Measurements from ENCODE around the gene ITSN1. TPM values are rescaled to one million over a fixed set of nuclear protein-coding genes. Genes with fewer than 3 reads are reported as not detected.
"Not testable (repeated sequence)": the region's sequence is repeated elsewhere in the genome, so short reads cannot be mapped to it uniquely, and the experiment has no call there.

The ITSN1 gene
- total and polyA plus RNA-seq, 7 donors: 10.8 to 45.4 (median 35.7) TPM

- H3K4me1 ChIP-seq: peaks cover 0 to 4% (median 0%) of the 10 kb centered on the region in 4 donors
- no peak for DNase-seq
- no peaks in the 10 kb centered on the region for H3K36me3 ChIP-seq
- WGBS, 2 donors: 84 to 93% methylated on average over 8 of the region's 8 CpGs
- TF ChIP-seq EP300 (IDR thresholded peaks at IDR 0.05): no peak
- TF ChIP-seq CTCF (IDR thresholded peaks at IDR 0.05): no peak
- TF ChIP-seq POLR2A (IDR thresholded peaks at IDR 0.05): no peak
- TF ChIP-seq POLR2AphosphoS5 (IDR thresholded peaks at IDR 0.05): no peak
- intact Hi-C loops (cut with DNase I): no loop called here
- H3K4me3 ChIP-seq: no peak overlapping the region
- H3K27me3 ChIP-seq: no peaks in the 10 kb centered on the region
- no peak overlapping the region for H3K27ac ChIP-seq
- no peaks in the 10 kb centered on the region for H3K9me3 ChIP-seq
These were observed 223.8 kb downstream of the ITSN1 start for GRCh38 chr21:33865996-33866575.

GRCh38 chr21:33866826-33867225 lies 224.5 kb downstream of the ITSN1 start:
- DNase-seq: no peak
- no peaks in the 10 kb centered on the region for H3K27me3 ChIP-seq
- no peak overlapping the region for H3K27ac ChIP-seq
- peaks cover 0 to 4% (median 0%) of the 10 kb centered on the region in 4 donors for H3K4me1 ChIP-seq
- TF ChIP-seq POLR2A (IDR thresholded peaks at IDR 0.05) (no peak), EP300 (IDR thresholded peaks at IDR 0.05) (no peak), POLR2AphosphoS5 (IDR thresholded peaks at IDR 0.05) (no peak), CTCF (IDR thresholded peaks at IDR 0.05) (no peak)
- H3K4me3 ChIP-seq: no peak overlapping the region
- no peaks in the 10 kb centered on the region for H3K9me3 ChIP-seq
- intact Hi-C loops (cut with DNase I): no loop called here
- 87 to 90% methylated on average over 2 of the region's 2 CpGs for WGBS, 2 donors
- H3K36me3 ChIP-seq: no peaks in the 10 kb centered on the region

- not testable (repeated sequence) for H3K9me3 ChIP-seq
These were observed 225.6 kb downstream of the ITSN1 start for GRCh38 chr21:33867868-33868267.

GRCh38 chr21:33869873-33870272 lies 227.6 kb downstream of the ITSN1 start:
- H3K9me3 ChIP-seq: no peaks in the 10 kb centered on the region
- no peaks in the 10 kb centered on the region for H3K27me3 ChIP-seq
- H3K36me3 ChIP-seq: no peaks in the 10 kb centered on the region
- H3K4me3 ChIP-seq: no peak overlapping the region
- TF ChIP-seq POLR2AphosphoS5 (IDR thresholded peaks at IDR 0.05): no peak
- TF ChIP-seq CTCF (IDR thresholded peaks at IDR 0.05): no peak
- TF ChIP-seq EP300 (IDR thresholded peaks at IDR 0.05): no peak
- TF ChIP-seq POLR2A (IDR thresholded peaks at IDR 0.05): no peak
- no peak for DNase-seq
- intact Hi-C loops (cut with DNase I): no loop called here
- H3K27ac ChIP-seq: no peak overlapping the region
- H3K4me1 ChIP-seq: peaks cover 0 to 4% (median 0%) of the 10 kb centered on the region in 4 donors

More at GRCh38 chr21:33867868-33868267, 225.6 kb downstream of the ITSN1 start:
- H3K36me3 ChIP-seq; intact Hi-C loops (cut with DNase I); DNase-seq; H3K27ac ChIP-seq; H3K4me1 ChIP-seq; H3K27me3 ChIP-seq: not testable (repeated sequence)
- H3K4me3 ChIP-seq: peak overlapping the region in 2 of 4 donors; percentile 20 to 27
- 66 to 86% methylated on average over 13 of the region's 13 CpGs for WGBS, 2 donors

- WGBS, 2 donors: 71 to 84% methylated on average over 4 of the region's 4 CpGs
- no peaks in the 10 kb centered on the region for H3K36me3 ChIP-seq
- H3K4me1 ChIP-seq: peaks cover 0 to 4% (median 0%) of the 10 kb centered on the region in 4 donors
- H3K9me3 ChIP-seq: no peaks in the 10 kb centered on the region
- H3K4me3 ChIP-seq: no peak overlapping the region
- no peak for DNase-seq
- no peaks in the 10 kb centered on the region for H3K27me3 ChIP-seq
- intact Hi-C loops (cut with DNase I): no loop called here
- no peak for TF ChIP-seq CTCF (IDR thresholded peaks at IDR 0.05)
- no peak for TF ChIP-seq POLR2AphosphoS5 (IDR thresholded peaks at IDR 0.05)
- no peak for TF ChIP-seq EP300 (IDR thresholded peaks at IDR 0.05)
- no peak for TF ChIP-seq POLR2A (IDR thresholded peaks at IDR 0.05)
- no peak overlapping the region for H3K27ac ChIP-seq
These were observed 228.5 kb downstream of the ITSN1 start for GRCh38 chr21:33870768-33871167.
